Measurements from ENCODE around the gene POLR3E. TPM values are rescaled to one million over a fixed set of nuclear protein-coding genes. Genes with fewer than 3 reads are reported as not detected.
"Not testable (repeated sequence)": the region's sequence is repeated elsewhere in the genome, so short reads cannot be mapped to it uniquely, and the experiment has no call there.

The POLR3E gene
- total RNA-seq, 1 donor from 2014 or later, result 58.3 TPM

DNA sequence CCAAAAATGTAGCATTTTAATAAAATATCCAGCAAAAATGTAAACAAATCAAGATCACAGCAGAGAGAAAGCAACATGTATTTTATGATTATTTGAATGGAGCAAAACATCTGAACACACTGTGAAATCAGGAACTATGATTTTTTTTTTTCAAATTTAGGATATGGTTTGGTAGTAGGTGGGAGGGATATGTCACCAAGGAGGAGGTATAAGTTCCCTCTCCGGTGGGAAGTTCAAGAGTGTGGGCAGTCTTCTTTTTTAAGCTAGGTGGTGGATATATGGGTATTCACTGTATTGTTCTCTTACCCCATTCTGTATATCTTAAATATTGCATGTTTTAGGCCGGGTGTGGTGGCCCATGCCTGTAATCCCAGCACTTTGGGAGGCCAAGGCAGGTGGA, 67.0 kb downstream of the POLR3E start:
- no peak for DNase-seq (ENCODE audit: low spot score)

DNA sequence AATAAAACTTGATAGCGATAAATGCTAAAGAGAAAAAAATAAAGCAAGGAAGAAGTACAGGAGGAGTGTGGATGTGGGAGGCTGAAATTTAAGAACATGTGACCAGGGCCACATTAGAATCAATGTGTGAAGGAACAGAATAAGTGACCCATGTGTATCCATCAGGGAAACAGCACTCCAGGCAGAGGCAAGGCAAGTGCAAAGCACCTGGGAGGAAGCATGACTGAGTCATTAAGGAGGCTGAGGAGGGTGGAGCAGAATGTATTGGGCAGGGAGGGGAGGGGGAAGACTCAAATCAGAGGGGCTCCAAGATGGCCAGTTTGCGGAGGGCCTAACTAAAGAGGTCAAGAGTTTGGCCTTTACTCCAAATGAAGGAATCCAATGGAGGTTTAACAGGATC, 69.2 kb downstream of the POLR3E start:
- DNase-seq (ENCODE audit: low spot score), result no peak

DNA sequence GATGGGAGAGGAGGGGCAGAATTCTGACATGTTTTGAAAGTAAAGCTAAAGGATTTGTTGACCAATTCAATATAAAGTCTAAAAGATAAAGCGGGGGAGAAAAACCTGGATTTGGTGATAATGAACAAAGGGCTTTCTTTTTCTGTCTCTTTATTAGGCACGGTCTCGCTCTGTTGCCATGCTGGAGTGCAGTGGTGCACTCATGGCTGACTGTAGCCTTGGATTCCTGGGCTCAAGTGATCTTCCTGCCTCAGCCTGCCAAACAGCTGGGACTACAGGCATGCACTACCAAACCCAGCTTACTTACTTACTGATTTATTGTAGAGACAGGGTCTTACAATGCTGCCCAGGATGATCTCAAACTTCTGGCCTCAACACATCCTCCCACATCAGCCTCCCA, 69.7 kb downstream of the POLR3E start:
- no peak for DNase-seq (ENCODE audit: low spot score)

DNA sequence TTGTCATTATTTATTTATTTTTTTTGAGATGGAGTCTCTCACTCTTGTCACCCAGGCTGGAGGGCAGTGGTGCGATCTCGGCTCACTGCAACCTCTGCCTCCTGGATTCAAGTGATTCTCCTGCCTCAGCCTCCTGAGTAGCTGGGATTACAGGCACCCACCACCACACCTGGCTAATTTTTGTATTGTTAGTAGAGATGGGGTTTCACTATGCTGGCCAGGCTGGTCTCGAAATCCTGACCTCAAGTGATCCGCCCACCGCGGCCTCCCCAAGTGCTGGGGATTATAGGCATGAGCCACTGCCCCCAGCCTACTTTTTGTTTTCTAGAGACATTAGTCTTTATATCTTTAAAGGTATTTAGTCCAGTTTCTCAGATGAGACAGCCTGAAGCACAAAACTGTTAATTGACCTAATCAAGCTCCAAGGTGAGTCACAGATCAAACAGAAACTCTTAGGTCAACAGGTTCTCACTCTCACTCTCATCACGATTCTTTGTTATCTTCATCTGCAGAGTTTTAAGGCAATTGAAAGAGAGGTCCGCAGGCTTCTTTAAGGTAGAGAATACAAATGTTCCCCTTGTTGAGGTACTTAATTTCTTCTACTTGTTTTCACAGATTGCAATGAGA, 71.1 kb downstream of the POLR3E start:
- not testable (repeated sequence) for DNase-seq (ENCODE audit: low spot score)

DNA sequence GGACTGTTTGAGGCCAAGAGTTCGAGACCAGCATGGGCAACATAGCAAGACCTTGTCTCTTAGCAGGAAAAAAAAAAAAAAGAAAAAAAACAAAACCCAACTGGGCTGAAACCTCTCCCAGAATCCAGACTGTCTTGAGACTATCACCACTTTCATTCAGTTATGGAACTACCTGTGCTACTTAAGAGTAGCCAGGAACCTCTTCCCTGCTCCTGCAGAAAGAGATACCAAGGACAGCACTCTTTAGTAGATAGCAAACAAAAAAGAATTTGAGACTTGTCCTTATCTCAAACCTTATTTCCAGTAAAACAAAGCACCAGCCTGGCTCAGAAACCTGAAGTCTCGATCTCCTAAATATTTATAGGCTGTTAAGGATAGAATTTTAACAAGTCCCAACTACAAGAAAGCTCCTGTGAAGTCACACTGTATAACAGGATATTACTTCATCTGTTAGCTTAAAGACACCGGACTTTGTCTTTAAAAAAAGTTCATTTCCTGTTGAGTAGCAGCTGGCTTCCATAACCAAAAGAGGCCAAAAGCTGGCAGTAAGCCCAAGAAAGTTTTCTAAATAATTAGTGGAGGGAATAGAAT, 72.1 kb downstream of the POLR3E start:
- DNase-seq (ENCODE audit: low spot score), result no peak

DNA sequence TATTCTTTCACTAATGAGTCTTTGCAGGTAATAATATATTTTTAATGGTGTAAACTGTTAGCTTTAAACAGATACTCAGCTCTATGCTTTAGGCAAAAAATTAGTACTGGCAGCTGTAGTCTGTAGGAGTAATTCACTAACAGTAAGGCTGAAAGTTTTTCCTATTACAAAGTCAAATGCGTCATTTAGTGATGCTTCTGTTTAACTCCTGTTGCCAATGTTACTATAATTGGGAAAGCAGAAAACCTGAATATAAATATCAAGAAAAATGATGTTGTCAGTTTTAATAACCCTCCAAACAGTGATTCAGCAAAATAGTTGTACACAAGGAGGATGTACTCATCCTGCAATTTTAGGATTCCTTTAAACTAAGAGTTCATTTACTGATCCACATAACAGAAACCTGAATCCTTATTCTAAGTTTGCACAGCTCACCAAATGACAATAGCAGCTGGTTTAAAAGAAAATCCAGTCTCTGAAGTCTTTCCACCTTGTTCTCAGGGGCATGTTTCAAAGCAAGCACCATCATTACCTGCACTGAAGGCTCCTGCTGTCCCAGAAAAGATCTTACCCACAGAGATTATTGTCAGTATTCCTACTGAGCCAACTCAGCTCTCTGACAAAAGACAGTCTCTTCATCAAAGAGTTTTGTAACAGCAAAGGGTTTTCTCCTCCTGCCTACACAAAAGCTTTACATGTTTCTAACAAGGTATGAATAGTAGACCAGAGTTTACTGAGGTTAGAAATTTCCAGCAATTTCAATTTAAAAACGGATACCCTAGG, 73.0 kb downstream of the POLR3E start:
- DNase-seq (ENCODE audit: low spot score), result no peak

DNA sequence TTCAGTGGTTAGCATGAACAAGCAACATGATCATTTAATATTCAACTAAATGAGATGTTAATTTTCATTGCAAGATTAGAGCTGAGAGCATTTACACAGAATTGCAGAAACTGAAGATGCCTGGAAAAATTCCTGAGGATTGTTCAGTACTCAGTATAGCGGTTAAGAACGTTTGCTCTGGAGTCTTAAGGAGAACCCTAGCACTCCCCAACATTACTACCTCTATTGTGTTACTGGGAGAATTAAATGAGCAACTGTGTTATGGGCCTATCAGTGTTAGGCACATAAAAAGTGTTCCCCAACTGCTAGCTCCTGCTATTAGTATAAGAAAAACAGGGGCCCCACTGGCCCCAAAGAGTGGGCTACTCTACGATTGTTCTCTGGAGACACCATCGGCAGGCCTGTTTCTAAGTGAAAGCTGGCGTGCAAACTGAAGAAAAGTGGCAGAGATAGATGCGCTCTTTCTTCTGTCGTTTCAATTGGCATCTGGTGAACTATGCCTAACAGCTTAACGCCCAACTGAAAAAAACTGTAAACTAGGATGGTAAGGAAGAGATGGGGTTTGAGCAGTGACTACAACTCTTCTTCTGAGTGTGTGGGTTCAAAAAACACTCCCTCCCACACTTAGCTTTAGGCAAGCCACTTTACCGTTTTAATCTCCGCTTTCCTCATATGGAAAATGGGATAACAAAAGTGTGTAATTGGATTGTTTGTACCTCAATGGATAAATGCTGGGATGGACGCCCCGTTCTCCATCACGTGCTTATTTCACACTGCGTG, 75.9 kb downstream of the POLR3E start:
- DNase-seq (ENCODE audit: low spot score), result no peak

DNA sequence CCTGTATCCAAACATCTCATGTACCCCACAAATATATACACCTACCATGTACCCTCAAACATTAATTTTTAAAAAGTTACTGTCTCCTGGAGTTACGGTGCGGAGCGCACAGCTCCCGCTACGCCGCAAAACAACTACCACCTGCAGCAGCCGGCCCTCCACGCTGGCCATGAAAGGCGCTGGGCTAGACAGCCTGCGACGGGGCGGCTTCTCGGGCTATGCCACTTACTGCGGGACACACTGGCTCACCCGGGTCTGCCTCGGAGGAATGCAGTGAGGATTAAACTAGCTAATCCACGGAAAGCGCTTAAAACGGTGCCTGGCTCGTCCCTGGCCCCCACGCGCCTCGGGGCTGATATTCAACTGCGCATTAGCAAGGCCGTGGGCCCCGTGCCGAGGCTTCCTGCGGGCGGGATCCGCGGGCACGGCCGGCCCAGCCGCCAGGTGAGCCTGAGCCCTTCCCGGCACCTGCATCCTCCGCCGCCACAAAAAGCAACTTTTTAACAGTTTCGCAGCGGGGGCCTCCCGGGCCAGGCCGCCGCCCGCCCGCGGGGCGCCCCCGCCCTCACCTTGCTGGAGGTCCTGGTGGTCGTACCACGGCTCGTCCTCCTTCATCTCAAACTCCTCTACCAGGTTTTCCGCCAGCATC, 76.6 kb downstream of the POLR3E start:
- peak; percentile 24 for DNase-seq (ENCODE audit: low spot score)

DNA sequence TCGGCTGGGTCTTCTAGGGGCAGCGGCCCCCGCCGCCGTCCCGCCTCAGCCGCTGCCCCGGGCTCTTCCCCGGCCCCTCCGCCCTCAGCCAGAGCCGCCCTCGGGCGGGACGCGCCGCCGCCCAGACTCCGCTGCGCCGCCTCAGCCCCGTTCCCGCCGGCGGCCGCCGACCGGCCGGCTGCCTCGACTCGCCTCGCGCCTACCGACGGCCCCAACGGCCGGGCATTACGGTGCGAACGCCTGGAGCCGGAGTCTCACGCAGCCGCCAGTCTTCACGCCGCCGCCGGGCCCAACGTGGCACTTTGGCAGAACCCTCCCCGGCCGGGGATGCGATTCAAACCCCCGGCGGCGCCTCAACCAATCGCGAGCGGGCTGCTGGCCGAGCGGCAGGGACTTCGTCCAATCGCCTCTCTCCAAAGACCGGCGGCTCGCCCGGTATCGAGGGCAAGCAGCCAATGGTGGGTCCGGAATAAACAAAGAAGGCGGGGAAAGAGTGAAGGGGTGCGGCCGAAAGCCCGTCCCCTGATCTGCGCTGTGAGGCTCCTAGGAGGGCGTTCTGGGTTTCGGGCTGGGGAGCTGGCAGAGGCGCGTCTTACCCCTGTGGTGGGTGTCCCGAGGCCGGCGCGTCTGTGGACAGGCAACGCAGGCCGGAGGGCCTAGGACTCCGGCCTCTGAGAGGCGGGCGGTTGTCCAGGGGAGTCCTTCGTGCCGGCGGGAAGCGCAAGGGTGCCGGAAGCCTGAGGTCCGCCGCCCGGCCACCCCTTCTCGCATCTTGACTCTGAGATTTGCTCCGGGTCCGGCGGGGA, 77.3 kb downstream of the POLR3E start, which contains the start of gene CDR2:
CDR2 (minus strand) TSS at position 309 of the 806 bp plus-strand sequence. CDS start 310 bp downstream, outside the sequence.
- DNase-seq (ENCODE audit: low spot score), result peak; percentile 99

DNA sequence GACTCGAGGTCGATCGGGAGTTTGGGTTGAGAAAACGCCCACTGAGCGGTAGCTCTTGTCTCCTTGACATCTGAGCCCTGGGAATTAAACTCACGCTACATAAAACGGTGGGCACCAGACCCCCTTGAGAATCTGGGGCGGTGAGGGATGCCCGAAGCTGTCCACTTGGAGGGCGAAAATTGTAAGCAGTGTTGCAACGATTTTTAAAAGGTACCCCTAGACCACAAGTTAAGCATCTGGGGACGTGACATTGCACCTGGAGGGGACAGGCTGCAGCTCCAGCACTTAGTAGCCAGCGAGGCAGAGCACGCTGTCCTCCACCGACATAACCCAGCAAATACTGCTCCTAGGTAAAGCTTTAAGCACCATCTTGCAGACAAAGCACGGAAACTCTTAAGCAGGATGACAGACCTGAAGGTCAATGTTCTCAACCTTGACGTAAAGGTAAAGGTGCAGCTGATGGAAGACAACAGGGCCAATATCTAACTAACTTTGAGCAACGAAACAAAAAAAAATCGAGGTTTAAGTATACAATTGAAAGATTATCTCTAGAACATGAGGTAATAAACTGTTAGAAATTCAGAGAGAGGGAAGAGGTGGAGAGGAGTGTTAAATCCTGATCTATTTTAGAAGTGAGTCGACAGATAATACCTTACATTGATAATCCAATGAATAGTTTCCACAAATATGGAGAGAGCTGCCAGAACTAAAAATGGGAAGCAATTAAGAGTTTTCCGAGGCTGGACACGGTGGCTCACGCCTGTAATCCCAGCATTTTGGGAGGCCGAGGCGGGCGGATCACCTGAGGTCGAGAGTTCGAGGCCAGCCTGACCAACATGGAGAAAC, 78.1 kb downstream of the POLR3E start:
- no peak for DNase-seq (ENCODE audit: low spot score)

DNA sequence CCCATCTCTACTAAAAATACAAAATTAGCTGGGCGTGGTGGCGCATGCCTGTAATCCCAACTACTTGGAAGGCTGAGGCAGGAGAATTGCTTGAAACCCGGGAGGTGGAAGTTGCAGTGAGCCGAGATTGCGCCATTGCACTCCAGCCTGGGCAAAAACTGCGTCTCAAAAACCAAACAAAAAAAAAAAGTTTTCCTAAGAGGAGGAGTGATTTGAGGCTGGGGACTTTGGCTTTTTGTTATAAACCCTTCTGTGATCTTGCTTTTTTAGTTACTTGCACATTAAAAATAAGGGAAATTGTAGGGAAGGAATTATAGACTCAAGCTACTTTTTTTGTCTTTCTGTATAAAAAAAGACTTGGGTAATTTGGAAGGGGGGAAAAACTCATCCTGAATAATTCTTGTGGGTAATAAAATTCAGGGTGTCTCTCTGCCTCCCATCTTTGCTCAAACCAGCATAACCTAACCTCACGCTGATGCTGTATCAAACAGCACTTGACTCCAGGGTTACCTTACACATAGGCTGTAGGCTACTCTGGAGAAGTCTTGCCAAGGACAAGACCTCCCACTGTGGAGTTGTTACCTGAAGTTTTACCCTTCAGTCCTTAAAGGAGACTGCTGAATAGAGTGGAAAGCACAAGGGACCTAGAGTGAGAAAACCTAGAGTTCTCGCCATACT, 78.9 kb downstream of the POLR3E start:
- DNase-seq (ENCODE audit: low spot score), result no peak

DNA sequence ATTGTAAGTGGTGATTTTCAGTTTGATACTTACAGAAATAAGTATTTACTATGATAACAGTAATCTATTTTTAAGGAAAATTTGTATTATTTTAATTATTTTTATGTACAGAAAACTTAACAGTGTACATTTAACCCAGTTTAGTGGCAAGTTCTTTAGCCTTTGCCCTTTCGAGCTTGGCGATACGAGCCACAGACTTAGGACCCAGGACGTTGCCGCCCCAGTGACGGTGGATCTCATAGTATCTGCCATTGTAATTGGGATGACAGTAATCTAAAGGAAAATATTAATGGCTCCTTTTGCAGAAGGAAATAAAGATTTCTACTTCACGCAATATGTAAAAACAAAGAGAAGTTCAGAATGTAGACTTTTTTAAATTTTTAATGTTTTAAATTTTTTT, 82.4 kb downstream of the POLR3E start:
- no peak for DNase-seq (ENCODE audit: low spot score)

DNA sequence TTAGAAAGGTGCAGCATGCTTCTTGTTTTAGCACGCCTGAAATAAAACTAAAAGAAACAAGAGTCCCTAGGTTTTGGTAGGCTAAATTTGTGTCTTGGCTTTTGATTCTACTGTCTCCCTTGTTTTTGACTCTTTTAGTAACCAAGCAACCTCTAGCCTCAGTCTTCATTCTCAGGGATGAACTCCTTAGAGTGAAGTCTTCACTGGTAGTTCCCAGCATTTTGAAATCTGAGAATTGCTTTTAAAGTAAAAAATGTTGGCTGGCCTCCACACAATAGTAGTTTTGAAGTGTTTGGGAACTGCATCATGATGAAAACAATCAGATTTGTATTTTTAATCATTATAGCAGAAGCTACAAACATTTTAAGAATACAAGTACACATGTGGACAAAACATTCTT, 83.3 kb downstream of the POLR3E start:
- DNase-seq (ENCODE audit: low spot score), result no peak

DNA sequence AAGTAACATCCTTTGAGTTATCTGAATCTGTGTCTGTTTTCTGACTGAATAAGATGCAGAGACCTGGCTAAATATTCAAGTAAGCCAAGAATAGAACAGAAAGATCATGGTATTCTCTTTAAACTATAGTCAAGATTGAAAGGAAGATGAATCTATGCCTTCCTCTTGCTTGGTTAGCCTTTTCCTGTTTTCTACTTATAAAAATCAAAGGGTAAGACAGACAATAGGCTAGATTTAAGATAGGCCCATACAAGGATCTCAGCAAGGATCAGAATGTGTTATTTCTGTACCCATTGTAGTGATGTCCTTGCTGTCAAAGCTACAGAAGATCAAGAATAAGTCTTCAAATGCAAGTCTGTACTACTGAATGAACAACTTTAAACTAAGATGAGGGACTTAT, 84.2 kb downstream of the POLR3E start:
- DNase-seq (ENCODE audit: low spot score), result no peak

DNA sequence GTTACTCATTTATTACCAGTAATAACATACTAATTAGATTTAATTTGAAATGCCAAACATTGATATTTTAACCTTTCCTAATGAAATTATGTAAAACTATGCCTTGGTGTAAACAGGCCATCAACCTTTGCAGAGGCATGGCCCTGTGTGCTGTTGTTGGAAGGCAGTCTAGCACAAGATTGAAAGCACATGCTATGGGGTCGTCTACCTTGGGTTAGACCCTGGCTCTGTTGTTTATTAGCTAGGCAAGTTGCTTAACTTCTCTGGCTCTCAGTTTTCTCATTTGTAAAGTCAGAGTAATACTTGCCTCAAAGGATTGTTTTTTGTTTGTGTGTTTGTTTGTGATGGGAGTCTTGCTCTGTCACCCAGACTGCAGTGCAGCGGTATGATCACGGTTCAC, 86.6 kb downstream of the POLR3E start:
- no peak for DNase-seq (ENCODE audit: low spot score)

Data from umbilical cord (tissue), 2 donors.